Activated T-cell treated with anti-CD3 and anti-CD28 coated beads for 24 hours (primary cell): Measurements from ENCODE around the gene ULBP3.
"Not testable (repeated sequence)": the region's sequence is repeated elsewhere in the genome, so short reads cannot be mapped to it uniquely, and the experiment has no call there.

Source experiments
- DNase-seq: peaks from one replicate; pipeline ENCODE4 v3.0.0-alpha.2; 2020; ENCODE audit warnings: low read depth

The ULBP3 gene

DNA sequence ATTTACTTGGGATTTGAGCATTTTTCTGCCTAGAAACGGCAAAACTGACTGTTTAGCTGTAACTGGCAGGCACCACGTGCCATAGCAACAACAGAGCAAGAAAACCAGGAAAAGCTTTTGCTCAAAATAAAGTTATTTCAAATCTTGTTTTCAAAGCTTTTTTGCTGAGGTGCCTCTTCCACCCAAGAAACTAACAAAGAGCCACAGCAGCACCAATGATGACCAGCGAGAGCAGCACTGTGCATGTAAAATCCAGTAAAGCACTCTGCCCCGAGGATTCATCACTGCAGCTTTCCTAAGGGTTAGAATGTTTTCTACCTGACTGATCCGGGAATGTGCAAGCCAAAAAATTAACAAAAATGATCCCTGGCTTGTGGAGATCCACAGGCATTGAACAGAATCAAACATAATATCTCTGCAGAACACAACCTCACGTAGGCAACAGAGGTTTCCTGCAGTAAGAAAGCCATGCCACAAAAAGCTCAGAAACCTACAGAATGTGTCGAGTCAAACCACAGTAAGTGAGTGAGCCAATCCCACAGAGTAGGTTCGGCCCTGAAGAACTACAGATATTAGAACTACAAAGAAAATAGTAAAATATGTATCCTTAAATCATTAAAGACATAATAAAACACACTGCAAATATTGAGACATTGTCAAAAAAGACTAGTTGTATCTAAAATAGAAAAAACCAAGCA lies 7.4 kb upstream of the ULBP3 start:
- DNase-seq: no peak

DNA sequence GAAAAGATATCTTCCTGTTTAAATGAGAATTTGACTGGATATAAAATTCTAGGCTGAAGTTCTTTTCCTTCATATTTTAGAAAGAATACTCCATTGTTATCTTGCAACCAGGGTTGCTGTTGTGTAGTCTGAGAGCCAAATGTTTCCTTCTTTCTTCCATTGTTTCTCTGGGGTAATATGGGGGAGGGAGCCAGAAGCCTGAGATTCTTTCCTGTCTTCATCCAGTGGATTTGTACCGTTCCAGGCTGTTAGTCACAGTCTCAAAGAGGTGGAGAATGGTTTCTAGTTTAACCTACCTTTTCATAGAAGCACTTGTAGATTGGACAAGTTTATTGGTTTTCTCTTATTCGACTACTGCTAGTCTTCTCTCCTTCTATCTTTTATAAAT lies 6.1 kb upstream of the ULBP3 start:
- no peak for DNase-seq

DNA sequence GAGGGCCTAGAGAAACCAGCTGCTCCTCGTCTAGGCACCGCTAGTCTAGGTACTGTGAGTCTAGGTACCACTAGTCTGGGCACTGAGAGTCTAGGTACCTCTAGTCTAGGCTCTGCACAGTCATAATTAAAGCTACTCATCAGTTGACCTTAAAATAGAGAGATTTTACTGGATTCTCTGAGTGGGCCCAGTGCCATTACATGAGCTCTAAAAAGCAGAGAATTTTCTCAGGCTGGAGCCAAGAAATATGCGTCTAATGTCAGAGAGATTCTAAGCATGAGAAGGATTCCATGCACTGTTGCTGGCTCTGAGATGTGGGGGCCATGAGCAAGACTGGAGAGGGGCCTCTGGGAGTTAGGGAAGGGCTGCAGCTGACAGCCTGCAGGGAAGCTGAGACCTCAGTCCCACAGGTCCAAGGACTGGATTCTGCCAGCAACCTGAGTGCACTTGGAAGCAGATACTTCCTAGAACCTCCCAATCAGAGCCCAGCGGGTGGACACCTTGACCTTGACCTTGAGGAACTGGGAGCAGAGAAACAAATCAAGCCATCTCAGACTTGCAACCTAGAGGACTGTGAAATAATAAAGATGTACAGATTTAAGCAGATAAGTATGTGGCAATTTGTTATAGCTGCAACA lies 5.6 kb upstream of the ULBP3 start:
- DNase-seq: not testable (repeated sequence)

DNA sequence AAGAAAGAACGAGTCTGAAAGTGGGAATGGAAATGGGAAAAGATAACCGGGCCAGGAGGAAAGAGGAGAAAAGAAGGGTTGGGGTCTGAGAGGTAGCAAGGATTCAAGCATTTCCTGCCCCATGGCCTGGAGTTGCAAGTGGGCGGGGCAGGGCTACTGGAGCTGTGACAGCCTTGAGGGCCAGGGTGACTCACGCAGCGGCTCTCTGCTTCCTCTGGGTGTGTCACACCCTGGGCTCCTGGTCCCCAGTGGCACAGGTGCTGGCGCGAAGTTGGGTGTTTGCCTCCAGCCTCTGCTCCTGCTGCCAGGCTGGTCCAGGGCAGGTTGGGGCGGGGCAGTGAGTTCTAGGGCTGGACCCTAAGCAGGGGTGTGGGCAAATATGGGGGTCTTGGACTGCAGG lies 3.3 kb upstream of the ULBP3 start:
- no peak for DNase-seq

DNA sequence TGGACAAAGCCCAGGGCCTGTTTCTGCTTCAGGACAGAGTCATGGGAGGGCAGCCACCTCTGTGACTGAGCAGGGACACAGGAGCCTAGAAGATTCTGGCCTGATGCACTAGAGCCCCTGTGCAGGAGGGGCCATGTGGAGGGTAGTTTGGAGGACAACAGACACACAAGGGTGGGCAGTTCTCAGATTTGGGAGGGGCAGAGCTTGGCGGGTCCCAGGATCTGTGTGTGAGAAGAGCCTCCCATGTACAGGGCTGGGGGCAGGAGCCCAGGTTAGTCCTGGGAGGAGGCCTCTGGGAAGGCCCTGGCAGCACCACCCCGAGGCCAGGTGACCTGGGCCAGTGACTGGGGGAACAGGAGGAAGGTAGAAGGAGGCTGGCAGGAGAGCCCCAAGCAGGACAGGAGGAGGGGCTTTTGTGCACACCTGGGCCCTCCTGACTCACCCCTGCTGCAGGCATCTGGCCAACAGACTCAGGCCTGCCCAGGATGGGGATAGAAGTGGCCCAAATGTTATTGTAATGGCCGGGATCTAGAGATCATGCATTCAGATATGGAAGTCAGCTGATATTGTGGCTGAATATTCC lies 1.4 kb upstream of the ULBP3 start:
- no peak for DNase-seq

DNA sequence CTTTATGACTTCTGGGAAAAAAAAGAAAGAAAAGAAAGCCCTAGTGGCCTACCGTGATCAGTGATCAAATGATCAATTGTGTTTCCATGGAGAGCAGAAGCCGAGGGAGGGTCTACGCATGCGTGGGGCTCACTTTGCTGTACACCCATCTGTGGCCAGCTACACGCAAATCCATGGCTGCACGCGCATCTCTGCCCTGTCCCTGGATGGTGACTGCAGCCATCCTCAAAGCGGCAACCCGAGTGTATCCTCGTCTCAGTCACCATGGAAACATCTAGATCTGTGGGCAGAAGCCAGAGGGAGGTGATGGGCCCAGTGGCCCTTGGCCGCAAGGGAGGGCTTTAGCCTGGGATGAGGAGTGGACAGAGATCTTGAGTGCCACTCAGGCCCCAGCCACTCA lies 785 bp upstream of the ULBP3 start:
- DNase-seq: no peak

DNA sequence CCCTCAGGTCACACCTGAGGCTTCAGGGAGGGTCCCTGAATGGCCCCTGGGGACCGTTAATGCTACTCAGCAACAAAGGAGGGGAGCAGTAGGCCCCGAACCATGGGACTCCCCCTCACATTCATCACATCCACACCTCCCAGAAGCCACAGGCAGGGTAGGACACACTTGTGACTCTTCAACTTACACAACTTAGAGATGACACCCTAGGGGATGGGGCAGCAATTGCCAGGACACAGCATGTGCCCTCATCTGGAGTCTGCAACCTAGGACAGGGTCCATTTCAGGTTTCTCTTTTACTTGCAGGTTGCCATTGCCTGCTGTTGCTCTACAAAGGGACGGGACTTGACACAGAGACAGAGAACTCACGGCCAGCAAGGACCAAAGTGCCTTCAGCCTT lies 770 bp downstream of the ULBP3 start:
- no peak for DNase-seq

DNA sequence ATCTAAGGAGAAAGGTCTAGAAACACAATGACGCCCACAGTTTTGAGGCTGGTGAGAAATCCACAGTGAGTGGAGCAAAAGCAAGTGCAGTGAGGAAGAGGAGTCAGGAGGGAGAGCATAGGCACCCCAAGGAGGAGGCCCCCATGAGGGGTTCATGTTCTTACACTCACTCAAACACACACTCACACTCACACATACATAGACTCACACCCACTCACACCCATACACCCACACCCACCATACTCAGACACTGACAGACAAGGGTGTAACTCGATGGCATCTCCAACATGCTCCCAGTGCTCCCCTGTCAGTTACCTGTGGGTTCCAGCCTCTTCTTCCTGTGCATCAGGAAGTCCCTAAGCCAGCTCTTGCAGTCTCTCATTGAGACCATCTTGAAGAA lies 3.8 kb downstream of the ULBP3 start:
- DNase-seq: no peak

DNA sequence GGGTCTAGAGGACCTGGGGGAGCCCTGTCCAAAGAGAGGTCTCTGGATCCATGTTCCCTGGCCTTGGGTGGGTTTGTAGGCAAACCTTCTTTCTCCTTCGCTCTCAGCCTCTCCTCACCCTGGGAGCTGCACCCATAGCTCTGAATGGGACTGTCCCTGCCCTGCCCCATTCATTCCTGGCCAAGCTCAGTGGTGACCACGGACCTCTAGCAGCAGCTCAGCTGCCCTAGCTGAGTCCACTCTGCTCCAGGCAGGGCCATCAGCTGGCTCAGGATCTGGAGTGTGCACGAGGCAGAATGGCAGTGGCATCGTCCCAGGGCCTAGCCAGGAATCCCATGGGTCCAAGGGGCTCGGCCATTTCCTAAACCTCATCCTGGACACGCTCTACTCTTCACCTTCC lies 5.3 kb downstream of the ULBP3 start:
- DNase-seq: no peak

DNA sequence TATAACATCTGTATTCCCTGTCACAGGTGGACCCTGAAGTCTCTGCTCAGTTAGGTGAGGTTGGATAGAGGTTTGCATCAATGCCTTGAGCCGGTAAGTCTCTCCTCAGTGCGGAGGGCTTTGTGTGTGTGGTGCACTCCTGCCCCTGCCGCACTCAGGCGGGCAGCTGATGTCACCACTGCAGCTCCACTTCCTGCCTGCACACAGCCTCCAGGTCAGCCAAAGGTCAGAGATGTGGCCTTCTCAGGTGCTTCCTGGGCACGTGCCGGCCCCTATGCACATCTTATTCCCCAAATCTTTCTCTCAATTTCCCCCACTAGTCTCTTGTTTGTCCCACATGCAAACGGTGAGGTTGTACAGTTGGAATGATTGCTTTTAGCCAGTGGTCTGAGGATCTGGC lies 8.9 kb downstream of the ULBP3 start:
- not testable (repeated sequence) for DNase-seq

DNA sequence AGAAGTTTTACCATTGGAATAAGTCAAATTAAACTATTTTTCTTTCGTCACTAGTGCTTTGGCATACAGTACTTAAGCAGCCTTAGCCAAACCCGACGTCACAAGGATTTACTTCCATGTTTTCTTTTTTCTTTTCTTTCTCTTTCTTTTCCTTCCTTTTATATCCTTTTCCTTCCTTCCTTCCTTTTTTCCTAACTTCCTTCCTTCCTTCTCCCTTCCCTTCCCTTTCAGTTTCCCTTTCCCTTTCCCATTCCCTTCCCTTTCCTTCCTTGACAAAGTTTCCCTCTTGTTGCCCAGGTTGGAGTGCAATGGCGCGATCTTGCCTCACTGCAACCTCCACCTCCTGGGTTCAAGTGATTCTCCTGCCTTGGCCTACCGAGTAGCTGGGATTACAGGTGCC lies 9.9 kb downstream of the ULBP3 start:
- no peak for DNase-seq

DNA sequence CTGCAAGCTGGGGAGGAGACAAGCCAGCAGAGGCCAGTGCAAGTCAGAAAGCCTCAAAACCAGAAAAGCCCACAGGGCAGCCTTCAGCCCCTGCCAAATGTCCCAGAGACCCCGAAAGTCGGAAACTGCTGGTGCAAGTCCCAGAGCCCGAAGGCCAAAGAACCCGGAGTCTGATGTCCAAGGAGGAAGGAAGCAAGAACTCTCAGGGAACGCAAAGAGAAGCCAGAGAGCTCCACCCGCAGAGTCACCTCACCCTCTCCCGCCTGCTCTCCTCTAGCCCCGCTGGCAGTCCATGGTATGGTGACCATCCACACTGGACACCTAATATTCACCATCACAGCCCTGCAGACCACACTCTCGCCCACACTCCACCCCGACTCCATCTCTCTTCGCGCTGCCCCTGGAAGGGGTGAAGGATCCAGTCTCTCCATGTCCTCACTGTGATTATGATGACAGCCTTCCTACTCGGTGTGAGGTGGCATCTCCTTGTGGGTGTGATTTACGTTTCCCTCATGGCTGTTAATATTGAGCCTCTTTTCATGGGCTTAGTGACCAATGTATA lies 10.6 kb downstream of the ULBP3 start:
- no peak for DNase-seq

DNA sequence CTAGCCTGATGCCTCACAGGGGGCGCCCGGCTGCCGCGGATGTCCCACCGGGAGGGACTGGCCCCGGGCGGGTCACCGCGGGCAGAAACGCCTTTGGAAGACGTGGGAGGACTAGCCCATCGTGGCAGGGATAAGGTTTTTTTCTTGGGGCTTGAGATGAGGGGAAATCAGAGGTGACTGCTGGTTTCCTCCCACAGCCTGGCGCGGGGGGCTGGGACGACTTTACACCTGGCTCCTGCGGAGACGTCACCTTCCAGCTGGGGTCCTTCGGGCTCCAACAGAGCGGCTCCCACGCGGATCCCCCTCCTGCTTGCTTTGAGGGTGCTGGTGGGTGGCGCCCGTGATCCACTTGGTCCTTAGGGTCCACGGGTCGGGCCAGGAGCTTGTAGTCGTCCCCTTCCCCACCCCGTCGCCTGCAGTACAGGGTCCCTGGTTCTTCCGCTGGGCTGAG lies 11.4 kb downstream of the ULBP3 start:
- DNase-seq: no peak

DNA sequence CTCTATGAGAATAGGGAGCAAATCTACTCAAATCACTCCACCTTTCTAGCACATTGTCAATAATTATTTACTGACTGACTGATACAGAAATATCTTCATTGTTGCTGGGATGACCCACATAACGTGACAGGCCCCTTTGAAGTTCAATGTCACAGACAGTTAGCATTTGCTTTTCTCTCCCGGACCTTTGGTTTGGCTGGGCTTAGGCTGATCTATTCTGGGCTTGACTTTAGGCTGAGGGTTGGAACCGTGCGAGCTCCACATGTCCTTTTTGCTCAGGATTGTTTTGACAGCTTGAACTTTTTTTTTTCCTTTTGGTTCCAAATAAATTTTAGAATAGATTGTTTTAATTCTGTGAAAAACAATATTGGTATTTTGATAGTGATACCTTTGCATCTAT lies 12.0 kb downstream of the ULBP3 start:
- DNase-seq: no peak

DNA sequence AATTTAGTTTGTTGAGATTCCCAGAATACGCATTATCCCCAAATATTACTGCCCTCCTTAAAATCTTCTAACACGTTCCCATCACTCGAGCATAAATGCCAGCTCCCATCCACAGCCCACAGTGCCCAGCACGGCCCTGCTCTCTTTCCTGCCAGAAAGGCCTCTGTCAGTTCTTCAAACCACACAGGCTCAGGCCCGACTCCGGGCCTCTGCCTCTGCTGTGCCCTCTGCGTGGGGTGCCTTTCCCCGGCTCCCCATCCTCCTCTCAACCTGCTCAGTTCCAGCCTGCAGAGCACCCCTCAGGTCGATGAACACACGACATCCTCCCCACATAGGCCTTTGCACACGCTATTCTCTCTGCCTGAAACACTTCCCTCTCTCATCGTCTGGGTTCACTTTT lies 12.8 kb downstream of the ULBP3 start:
- no peak for DNase-seq

DNA sequence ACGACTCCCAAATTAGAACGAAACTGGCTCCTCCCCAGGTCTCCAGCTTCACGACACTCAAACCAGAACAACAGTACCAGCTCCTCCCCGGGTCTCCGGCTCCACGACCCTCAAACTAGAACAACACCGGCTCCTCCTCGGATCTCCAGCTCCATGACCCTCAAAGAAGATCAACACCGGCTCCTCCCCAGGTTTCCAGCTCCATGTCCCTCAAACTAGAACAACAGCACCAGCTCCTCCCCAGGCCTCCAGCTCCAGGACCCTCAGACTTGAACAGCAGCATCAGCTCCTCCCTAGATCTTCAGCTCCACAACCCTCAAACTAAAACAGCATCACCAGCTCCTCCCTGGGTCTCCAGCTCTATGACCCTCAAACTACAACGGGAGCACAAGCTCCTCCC lies 13.8 kb downstream of the ULBP3 start:
- no peak for DNase-seq

DNA sequence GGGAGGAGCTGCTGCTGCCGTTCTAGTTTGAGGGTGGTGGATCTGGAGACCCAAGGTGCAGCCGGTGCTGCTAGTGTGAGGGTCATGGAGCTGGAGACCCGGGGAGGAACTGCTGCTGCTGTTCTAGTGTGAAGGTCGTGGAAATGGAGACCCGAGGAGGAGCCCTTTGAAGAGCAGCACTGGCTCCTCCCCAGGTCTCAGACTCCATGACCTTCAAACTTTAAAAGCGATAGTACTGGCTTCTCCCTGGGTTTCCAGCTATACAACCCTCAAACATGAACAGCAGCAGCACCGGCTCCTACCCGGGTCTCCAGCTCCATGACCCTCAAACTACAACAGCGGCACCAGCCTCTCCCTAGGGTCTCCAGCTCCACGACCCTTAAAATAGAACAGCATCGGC lies 15.5 kb downstream of the ULBP3 start:
- no peak for DNase-seq

DNA sequence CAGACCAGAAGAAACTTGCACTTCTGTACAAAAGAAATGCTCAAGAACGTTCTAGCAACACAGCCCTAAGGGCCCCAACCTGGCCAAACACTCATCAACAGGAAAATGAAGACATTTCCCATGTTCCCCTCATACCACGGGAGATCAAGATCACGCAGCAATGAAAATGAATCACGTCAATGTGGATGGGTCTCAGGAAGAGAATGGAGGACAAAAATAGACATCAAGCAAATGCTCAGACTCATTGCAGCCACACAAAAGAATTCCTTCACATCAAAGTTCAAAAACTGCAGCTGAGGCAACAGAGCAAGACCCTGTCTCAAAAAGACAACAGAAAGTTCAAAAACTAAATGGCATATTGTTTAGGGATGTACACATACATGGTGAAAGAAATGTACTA lies 18.1 kb downstream of the ULBP3 start:
- DNase-seq: no peak

DNA sequence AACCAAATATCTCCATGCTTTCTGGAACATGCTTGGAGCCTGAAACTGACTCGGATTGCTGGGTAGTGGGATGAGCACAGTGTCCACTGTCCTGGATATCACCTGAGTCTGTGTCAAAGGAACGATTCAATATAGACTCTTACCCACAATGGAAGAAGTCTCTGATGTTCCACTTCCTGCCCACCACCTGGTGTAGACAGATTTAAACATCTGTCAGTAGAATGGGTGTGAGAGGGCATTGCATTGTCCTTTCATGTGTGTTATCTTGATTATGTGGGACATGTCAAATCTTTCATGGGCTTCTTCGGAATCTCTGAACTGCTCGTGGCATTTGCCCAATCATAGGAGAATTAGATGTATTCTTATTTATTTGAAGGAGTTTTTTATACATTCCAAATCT lies 20.8 kb downstream of the ULBP3 start:
- no peak for DNase-seq

DNA sequence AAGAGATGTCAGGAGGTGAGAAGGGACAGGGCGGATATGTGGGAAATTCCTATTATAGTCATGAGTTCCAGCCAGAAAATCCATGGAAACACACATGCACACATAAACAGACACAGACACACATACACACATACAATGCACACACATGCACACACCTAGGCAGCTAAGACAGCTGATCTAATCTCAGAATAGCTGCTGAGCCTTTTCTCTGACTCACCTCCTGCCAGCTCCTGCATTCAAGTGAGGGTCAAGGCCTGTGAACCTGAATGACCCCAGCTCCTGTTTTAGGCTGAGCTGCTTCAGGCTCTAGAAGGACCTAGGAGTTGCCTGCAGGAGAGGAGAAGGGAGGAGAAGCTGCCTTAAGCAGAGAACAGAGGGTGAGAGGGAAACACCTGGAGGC lies 22.0 kb downstream of the ULBP3 start:
- no peak for DNase-seq

DNA sequence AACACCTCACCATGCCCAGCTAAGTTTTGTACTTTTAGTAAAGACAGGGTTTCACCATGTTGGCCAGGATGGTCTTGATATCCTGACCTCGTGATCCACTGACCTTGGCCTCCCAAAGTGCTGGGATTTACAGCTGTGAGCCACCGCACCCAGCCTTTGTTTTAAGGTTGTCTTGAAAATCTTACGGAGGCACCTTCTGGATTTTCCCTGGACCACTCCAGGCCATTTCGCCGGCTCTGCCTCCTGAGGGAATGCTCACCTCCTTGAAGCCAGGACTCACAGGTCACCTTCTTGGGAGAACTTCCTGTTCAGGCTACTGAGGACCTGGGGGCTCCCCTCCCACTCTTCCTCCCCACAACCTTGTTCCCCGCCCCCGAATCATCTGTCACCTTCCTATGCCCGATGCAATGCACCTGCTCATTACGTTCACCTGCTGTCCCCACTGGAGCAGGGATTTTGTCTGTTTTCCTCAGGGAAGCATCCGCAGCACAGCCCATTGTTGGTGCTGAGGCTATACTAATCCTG lies 24.2 kb downstream of the ULBP3 start:
- no peak for DNase-seq

DNA sequence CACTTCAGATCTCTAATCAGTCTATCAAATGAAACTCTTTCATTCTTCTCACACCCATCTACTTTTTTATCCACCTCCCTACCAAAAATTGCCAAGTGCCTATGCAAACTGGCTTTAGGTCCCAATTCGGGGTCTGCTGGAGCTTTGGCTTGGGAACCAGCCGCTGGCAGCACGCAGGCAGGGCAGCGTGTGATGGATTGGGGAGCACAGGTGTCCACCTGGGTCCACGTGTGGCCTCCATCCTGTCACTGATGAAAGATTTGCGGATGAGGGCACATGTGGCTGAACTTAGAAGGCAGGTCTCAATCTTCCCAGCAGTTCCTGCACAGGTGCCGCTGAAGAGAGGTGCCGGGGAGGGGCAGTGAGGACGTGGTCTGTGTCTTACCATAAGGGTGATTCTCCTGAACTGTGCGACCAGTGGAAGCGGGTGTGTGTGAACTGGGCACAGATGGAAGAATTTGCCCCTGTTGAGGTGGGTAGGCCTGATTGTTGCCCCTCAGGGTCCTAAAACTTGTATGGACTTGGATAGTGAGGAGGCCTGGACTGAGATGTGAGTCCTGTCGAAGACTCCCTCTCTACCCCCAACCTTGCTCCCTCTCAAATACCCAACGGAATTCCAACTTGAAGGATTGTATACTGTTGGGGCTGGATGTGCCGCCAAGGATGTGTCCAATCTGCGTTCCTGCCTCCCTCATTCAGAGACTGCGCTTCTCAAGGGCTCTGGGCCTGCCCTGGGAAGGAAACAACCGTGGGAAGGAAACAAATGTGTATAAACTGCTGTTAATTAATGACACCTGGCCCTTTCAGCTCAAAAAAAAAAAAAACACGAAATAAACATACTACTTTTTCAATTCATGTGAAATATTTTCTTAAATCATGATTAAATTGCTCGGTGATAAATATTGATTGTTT lies 25.2 kb downstream of the ULBP3 start:
- DNase-seq: no peak
